ENCODE results near the gene VWA3A.

GRCh38 chr16:22152316-22152715 lies 60.0 kb downstream of the VWA3A start:
- TF ChIP-seq SP1 (IDR thresholded peaks at IDR 0.05; ENCODE audit: low read depth, low read length) (no peak), RAD21 (IDR thresholded peaks at IDR 0.05 in 1 of 2, conservative IDR thresholded peaks at IDR 0.05 in 1 of 2; ENCODE audit: low read depth in 2 of 2, low read length in 2 of 2) (no peak), CBX8 (IDR thresholded peaks at IDR 0.05; ENCODE audit: borderline replicate concordance, low read depth, low read length) (no peak), CTCF (IDR thresholded peaks at IDR 0.05; ENCODE audit: control extremely low read depth in 1 of 3, insufficient read depth in 1 of 3, low read depth in 1 of 3, low read length in 3 of 3) (no peak), ZNF274 (IDR thresholded peaks at IDR 0.05; ENCODE audit: borderline replicate concordance, extremely low read depth, low read length) (no peak), SIN3A (conservative IDR thresholded peaks at IDR 0.05 in 1 of 2, IDR thresholded peaks at IDR 0.05 in 1 of 2; ENCODE audit: low read depth in 1 of 2, low read length in 2 of 2) (no peak), CREB1 (IDR thresholded peaks at IDR 0.05) (no peak), EGR1 (IDR thresholded peaks at IDR 0.05; ENCODE audit: borderline replicate concordance, low read depth, low read length) (no peak), RFX5 (IDR thresholded peaks at IDR 0.05; ENCODE audit: borderline replicate concordance, low read depth, low read length) (no peak), USF2 (IDR thresholded peaks at IDR 0.05; ENCODE audit: low read length) (no peak), HDAC2 (IDR thresholded peaks at IDR 0.05; ENCODE audit: borderline replicate concordance in 1 of 2, low read depth in 2 of 2, low read length in 2 of 2) (no peak)

Data from H1 (cell line).